ENCODE results near the gene CYP4F2. TPM values are rescaled to one million over a fixed set of nuclear protein-coding genes. Genes with fewer than 3 reads are reported as not detected.
"Not testable (repeated sequence)": the region's sequence is repeated elsewhere in the genome, so short reads cannot be mapped to it uniquely, and the experiment has no call there.

The CYP4F2 gene
- total and polyA plus RNA-seq, 7 experiments from 2014 or later, result 0.42 TPM; not detected in 6

GRCh38 chr19:15834232-15834631 is 63.6 kb downstream of the CYP4F2 start:
- CTCF ChIA-PET; H3K36me3 Mint-ChIP-seq; H3K9me3 ChIP-seq (ENCODE audit: control insufficient read depth in 2 of 3, low read length in 3 of 3); H3K4me3 ChIP-seq (ENCODE audit: low read length); H3K9me3 Mint-ChIP-seq; ATAC-seq; H3K4me1 ChIP-seq (ENCODE audit: control insufficient read depth in 2 of 2, insufficient read depth in 2 of 2, low read length in 2 of 2); H3K27ac ChIP-seq (ENCODE audit: low read depth, low read length); H3K27me3 Mint-ChIP-seq; DNase-seq; H3K4me3 Mint-ChIP-seq; H3K36me3 ChIP-seq (ENCODE audit: control insufficient read depth in 2 of 3, insufficient read depth in 3 of 3, low read length in 3 of 3); H3K27ac Mint-ChIP-seq; H3K27me3 ChIP-seq (ENCODE audit: control insufficient read depth in 2 of 2, insufficient read depth in 2 of 2, low read length in 2 of 2): not testable (repeated sequence)
- POLR2A ChIA-PET, result interaction anchor here (1.3 kb wide), 1 partner anchor 9 kb away, joined by 4 read pairs; no protein-coding TSS in a partner anchor
- intact Hi-C loops (cut with micrococcal nuclease), result loop anchor here in 1 of 2 donors (10.0 kb wide), 1 partner anchor 369 kb away; the partner anchor contains the start of gene RASAL3
- H3K4me1 Mint-ChIP-seq, result peaks cover 20 to 43% (median 21%) of the 10 kb centered on the region in 7 donors

- peaks cover 5 to 7% of the 10 kb centered on the region in 2 donors for H3K4me1 ChIP-seq (ENCODE audit: control insufficient read depth in 2 of 2, insufficient read depth in 2 of 2, low read length in 2 of 2)
- ChIA-PET POLR2A (interaction anchor here (0.9 kb wide), 1 partner anchor 12 kb away, joined by 3 read pairs; no protein-coding TSS in a partner anchor), CTCF (no interaction called here)
- peaks cover 0 to 3% (median 0%) of the 10 kb centered on the region in 5 donors for H3K36me3 Mint-ChIP-seq
- H3K27me3 Mint-ChIP-seq, result peaks cover 0 to 14% (median 0%) of the 10 kb centered on the region in 5 donors
- intact Hi-C loops (cut with micrococcal nuclease), result loop anchor here in 1 of 2 donors (10.0 kb wide), 1 partner anchor 367 kb away; the partner anchor contains the start of gene RASAL3
- no peaks in the 10 kb centered on the region for H3K27me3 ChIP-seq (ENCODE audit: control insufficient read depth in 2 of 2, insufficient read depth in 2 of 2, low read length in 2 of 2)
- H3K27ac ChIP-seq (ENCODE audit: low read depth, low read length), result no peak overlapping the region
- no peak overlapping the region for H3K4me3 ChIP-seq (ENCODE audit: low read length)
- peaks cover 0 to 30% (median 3%) of the 10 kb centered on the region in 7 donors for H3K4me1 Mint-ChIP-seq
- peaks cover 0 to 1% (median 0%) of the 10 kb centered on the region in 11 donors for H3K9me3 Mint-ChIP-seq
- no peak overlapping the region for H3K27ac Mint-ChIP-seq
- no peak overlapping the region for H3K4me3 Mint-ChIP-seq
- H3K36me3 ChIP-seq (ENCODE audit: control insufficient read depth in 2 of 3, insufficient read depth in 3 of 3, low read length in 3 of 3), result peaks cover 0 to 3% (median 0%) of the 10 kb centered on the region in 3 experiments
- DNase-seq (no peak), ATAC-seq (no peak)
- H3K9me3 ChIP-seq (ENCODE audit: control insufficient read depth in 2 of 3, low read length in 3 of 3), result no peaks in the 10 kb centered on the region
These were observed 66.2 kb downstream of the CYP4F2 start for GRCh38 chr19:15831626-15832025.

GRCh38 chr19:15829786-15830185 is 68.1 kb downstream of the CYP4F2 start:
- Histone ChIP-seq H3K27me3 (ENCODE audit: control insufficient read depth in 2 of 2, insufficient read depth in 2 of 2, low read length in 2 of 2) (no peaks in the 10 kb centered on the region), H3K4me3 (ENCODE audit: low read length) (no peak overlapping the region), H3K36me3 (ENCODE audit: control insufficient read depth in 2 of 3, insufficient read depth in 3 of 3, low read length in 3 of 3) (no peaks in the 10 kb centered on the region), H3K9me3 (ENCODE audit: control insufficient read depth in 2 of 3, low read length in 3 of 3) (no peaks in the 10 kb centered on the region), H3K4me1 (ENCODE audit: control insufficient read depth in 2 of 2, insufficient read depth in 2 of 2, low read length in 2 of 2) (no peaks in the 10 kb centered on the region), H3K27ac (ENCODE audit: low read depth, low read length) (no peak overlapping the region)
- Mint-ChIP-seq H3K4me3 (no peak overlapping the region), H3K9me3 (peaks cover 0 to 1% (median 0%) of the 10 kb centered on the region in 11 donors), H3K27me3 (peaks cover 0 to 14% (median 0%) of the 10 kb centered on the region in 5 donors), H3K27ac (peak overlapping the region in 2 of 9 donors; percentile 31 to 48), H3K36me3 (no peaks in the 10 kb centered on the region), H3K4me1 (peaks cover 0 to 23% (median 0%) of the 10 kb centered on the region in 7 donors)
- no peak for ATAC-seq
- no peak for DNase-seq
- intact Hi-C loops (cut with micrococcal nuclease), result loop anchor here in 1 of 2 donors (10.0 kb wide), 1 partner anchor 365 kb away; the partner anchor contains the start of gene RASAL3
- ChIA-PET POLR2A (no interaction called here), CTCF (no interaction called here)

- no peak overlapping the region for H3K27ac ChIP-seq (ENCODE audit: low read depth, low read length)
- Mint-ChIP-seq H3K27me3 (peaks cover 0 to 14% (median 0%) of the 10 kb centered on the region in 5 donors), H3K27ac (peak overlapping the region in 1 of 9 donors; percentile 31), H3K9me3 (peaks cover 0 to 1% (median 0%) of the 10 kb centered on the region in 11 donors), H3K36me3 (no peaks in the 10 kb centered on the region), H3K4me3 (no peak overlapping the region), H3K4me1 (peaks cover 0 to 23% (median 0%) of the 10 kb centered on the region in 7 donors)
- DNase-seq (no peak), ATAC-seq (no peak)
- CTCF ChIA-PET, result interaction anchor here (0.6 kb wide), 1 partner anchor 1473 kb away, joined by 3 read pairs; no protein-coding TSS in a partner anchor
- H3K36me3 ChIP-seq (ENCODE audit: control insufficient read depth in 2 of 3, insufficient read depth in 3 of 3, low read length in 3 of 3), result no peaks in the 10 kb centered on the region
- no peak overlapping the region for H3K4me3 ChIP-seq (ENCODE audit: low read length)
- no peaks in the 10 kb centered on the region for H3K27me3 ChIP-seq (ENCODE audit: control insufficient read depth in 2 of 2, insufficient read depth in 2 of 2, low read length in 2 of 2)
- POLR2A ChIA-PET, result no interaction called here
- no peaks in the 10 kb centered on the region for H3K9me3 ChIP-seq (ENCODE audit: control insufficient read depth in 2 of 3, low read length in 3 of 3)
- no peaks in the 10 kb centered on the region for H3K4me1 ChIP-seq (ENCODE audit: control insufficient read depth in 2 of 2, insufficient read depth in 2 of 2, low read length in 2 of 2)
- intact Hi-C loops (cut with micrococcal nuclease), result no loop called here
These were observed 68.6 kb downstream of the CYP4F2 start for GRCh38 chr19:15829306-15829698.

GRCh38 chr19:15828611-15829305 is 69.1 kb downstream of the CYP4F2 start:
- POLR2A ChIA-PET, result not testable (repeated sequence)

GRCh38 chr19:15828121-15828610 is 69.7 kb downstream of the CYP4F2 start:
- Histone ChIP-seq H3K27me3 (ENCODE audit: control insufficient read depth in 2 of 2, insufficient read depth in 2 of 2, low read length in 2 of 2) (no peaks in the 10 kb centered on the region), H3K4me1 (ENCODE audit: control insufficient read depth in 2 of 2, insufficient read depth in 2 of 2, low read length in 2 of 2) (no peaks in the 10 kb centered on the region), H3K9me3 (ENCODE audit: control insufficient read depth in 2 of 3, low read length in 3 of 3) (no peaks in the 10 kb centered on the region), H3K36me3 (ENCODE audit: control insufficient read depth in 2 of 3, insufficient read depth in 3 of 3, low read length in 3 of 3) (no peaks in the 10 kb centered on the region), H3K27ac (ENCODE audit: low read depth, low read length) (no peak overlapping the region), H3K4me3 (ENCODE audit: low read length) (no peak overlapping the region)
- POLR2A ChIA-PET, result no interaction called here
- Mint-ChIP-seq H3K27ac (no peak overlapping the region), H3K36me3 (no peaks in the 10 kb centered on the region), H3K27me3 (peaks cover 0 to 17% (median 0%) of the 10 kb centered on the region in 5 donors), H3K4me1 (peaks cover 0 to 23% (median 0%) of the 10 kb centered on the region in 7 donors), H3K4me3 (no peak overlapping the region), H3K9me3 (peaks cover 0 to 1% (median 0%) of the 10 kb centered on the region in 11 donors)
- CTCF ChIA-PET, result no interaction called here
- no peak for DNase-seq
- ATAC-seq, result no peak
- intact Hi-C loops (cut with micrococcal nuclease), result no loop called here

More at GRCh38 chr19:15828611-15829305, 69.1 kb downstream of the CYP4F2 start:
- ATAC-seq; H3K4me3 Mint-ChIP-seq; H3K36me3 Mint-ChIP-seq; H3K27me3 ChIP-seq (ENCODE audit: control insufficient read depth in 2 of 2, insufficient read depth in 2 of 2, low read length in 2 of 2); H3K4me3 ChIP-seq (ENCODE audit: low read length); H3K27ac ChIP-seq (ENCODE audit: low read depth, low read length); intact Hi-C loops (cut with micrococcal nuclease); H3K9me3 ChIP-seq (ENCODE audit: control insufficient read depth in 2 of 3, low read length in 3 of 3); H3K9me3 Mint-ChIP-seq; H3K36me3 ChIP-seq (ENCODE audit: control insufficient read depth in 2 of 3, insufficient read depth in 3 of 3, low read length in 3 of 3); H3K4me1 ChIP-seq (ENCODE audit: control insufficient read depth in 2 of 2, insufficient read depth in 2 of 2, low read length in 2 of 2); DNase-seq: not testable (repeated sequence)
- Mint-ChIP-seq H3K27ac (peak overlapping the region in 1 of 9 donors; percentile 23), H3K4me1 (peaks cover 0 to 23% (median 0%) of the 10 kb centered on the region in 7 donors), H3K27me3 (peaks cover 0 to 17% (median 0%) of the 10 kb centered on the region in 5 donors)
- CTCF ChIA-PET, result interaction anchor here (0.6 kb wide), 1 partner anchor 1473 kb away, joined by 3 read pairs; no protein-coding TSS in a partner anchor
